OCI-LY7 (cell line): ENCODE results near the gene PARD3B. TPM values are rescaled to one million over a fixed set of nuclear protein-coding genes. Genes with fewer than 3 reads are reported as not detected.

Experiments used
- BruUV-seq: library from RNA; stranded (reverse); fragments of 400-500 nt; replicated peaks from 2 replicates; lab custom pipeline; 2021; lab: Mats Ljungman, UMichigan
- CTCF ChIA-PET: fragments of 300-600 bp; sonication (Branson Sonifier 250); formaldehyde crosslinking; loops from one replicate; lab custom pipeline; 2022; ENCODE audit warnings: antibody characterized with exemption; ENCODE audit not compliant: unreplicated experiment; lab: Charles Lee
- POLR2A ChIA-PET: fragments of 300-600 bp; sonication (Branson Sonifier 250); formaldehyde crosslinking; loops from one replicate; lab custom pipeline; 2022; ENCODE audit warnings: antibody characterized with exemption; lab: Charles Lee
- DNase-seq: peaks from one replicate; pipeline ENCODE4 v3.0.0-alpha.2; 2015; ENCODE audit warnings: low spot score
- H2AFZ ChIP-seq: fragments of 200-600 bp; sonication (generic), shearing (Covaris generic); 2 replicates; pipeline ENCODE4 v1.6.1; 2014; ENCODE audit warnings: mild to moderate bottlenecking, antibody characterized with exemption, low read length, moderate library complexity
- H3K27ac ChIP-seq: fragments of 200-600 bp; sonication (generic); 2 replicates; pipeline ENCODE4 v1.5.1; 2014; ENCODE audit warnings: mixed run types, low read depth, mild to moderate bottlenecking, moderate library complexity, low read length, inconsistent platforms; ENCODE audit not compliant: poor library complexity, severe bottlenecking
- H3K36me3 ChIP-seq: fragments of 200-600 bp; sonication (generic); 2 replicates; pipeline ENCODE4 v1.6.1; 2014; ENCODE audit warnings: mild to moderate bottlenecking, antibody characterized with exemption, low read length, moderate library complexity, mixed read lengths; ENCODE audit not compliant: insufficient read depth
- H3K4me1 ChIP-seq: fragments of 200-600 bp; sonication (generic); 2 replicates; pipeline ENCODE4 v1.5.1; 2014; ENCODE audit warnings: mild to moderate bottlenecking, low read length; ENCODE audit not compliant: insufficient read depth, poor library complexity, severe bottlenecking
- H3K4me2 ChIP-seq: fragments of 200-600 bp; sonication (generic); 2 replicates; pipeline ENCODE4 v1.6.1; 2014; ENCODE audit warnings: mild to moderate bottlenecking, low read length
- H3K4me3 ChIP-seq: fragments of 200-600 bp; sonication (generic); 2 replicates; pipeline ENCODE4 v1.5.1; 2014; ENCODE audit warnings: mild to moderate bottlenecking, low read depth, low read length; ENCODE audit not compliant: poor library complexity, severe bottlenecking
- H3K79me2 ChIP-seq: fragments of 200-600 bp; sonication (generic); 2 replicates; pipeline ENCODE4 v1.6.1; 2016; ENCODE audit warnings: low read depth, mild to moderate bottlenecking, low read length, moderate library complexity, mixed read lengths; ENCODE audit not compliant: insufficient read depth
- H3K9me2 ChIP-seq: fragments of 200-600 bp; sonication (generic); 2 replicates; pipeline ENCODE4 v1.6.1; 2016; ENCODE audit warnings: mild to moderate bottlenecking, low read length, mixed read lengths; ENCODE audit not compliant: insufficient read depth
- H3K9me3 ChIP-seq: fragments of 200-600 bp; sonication (generic); 2 replicates; pipeline ENCODE4 v1.6.1; 2014; ENCODE audit warnings: mild to moderate bottlenecking, mixed run types, low read length, mixed read lengths
- H4K20me1 ChIP-seq: fragments of 200-600 bp; sonication (generic); 2 replicates; pipeline ENCODE4 v1.6.1; 2014; ENCODE audit warnings: mild to moderate bottlenecking, antibody characterized with exemption, low read length, moderate library complexity, mixed read lengths; ENCODE audit not compliant: insufficient read depth
- EZH2phosphoT487 ChIP-seq: fragments of 200-600 bp; sonication (generic); IDR thresholded peaks from 2 replicates; pipeline ENCODE4 v1.6.1; 2018; ENCODE audit warnings: low read depth, borderline replicate concordance, mild to moderate bottlenecking, mixed run types, antibody characterized with exemption, low read length, moderate library complexity, mixed read lengths
- intact Hi-C: fragments of 100-400 bp; cut with micrococcal nuclease; formaldehyde crosslinking; loops from one replicate; pipeline ENCODE4 v1.10.0; 2022; ENCODE audit not compliant: unreplicated experiment
- total RNA-seq, 2 experiments: library from RNA; depleted of rRNA in 1 of 2; stranded (reverse); fragments of >200 nt in 1 of 2; shearing (Covaris generic) in 1 of 2; gene quantifications; 2 replicates each; pipeline ENCODE4 v1.2.3, GENCODE V29; 2014 to 2022
- TF ChIP-seq, protein P1 (sequence below): fragments of 200-600 bp; sonication (generic); conservative IDR thresholded peaks from 2 replicates; pipeline ENCODE4 v1.5.1; 2014; ENCODE audit warnings: mild to moderate bottlenecking, antibody characterized with exemption, low read length, moderate library complexity, mixed read lengths

Gene PARD3B
- total RNA-seq, 2 experiments from 2014 or later = not detected

DNA sequence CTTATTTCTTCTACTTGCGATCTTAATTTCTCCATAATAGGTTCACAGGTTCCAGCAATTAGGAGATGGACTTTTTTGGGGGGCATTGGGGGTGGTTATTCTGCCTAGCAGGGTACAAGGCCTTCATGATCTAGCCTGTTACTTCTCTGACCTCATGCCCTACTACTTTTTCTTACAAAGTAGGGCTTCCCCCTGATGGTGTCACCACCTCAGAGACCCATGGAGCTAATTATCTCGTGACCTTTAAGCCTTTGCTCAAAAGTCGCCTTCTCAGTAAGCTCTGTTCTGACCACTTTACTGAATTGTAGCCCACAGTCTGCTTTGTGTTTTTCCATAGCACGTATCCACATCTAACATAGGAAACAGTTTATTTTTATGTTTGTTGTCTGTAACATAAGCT lies 458.0 kb downstream of the PARD3B start:
- no peaks in the 10 kb centered on the region for H3K9me3 ChIP-seq
- DNase-seq = no peak
- intact Hi-C loops = no loop called here
- POLR2A ChIA-PET = no interaction called here
- CTCF ChIA-PET = no interaction called here
- H3K27ac ChIP-seq = no peak overlapping the region
- no peaks in the 10 kb centered on the region for H3K36me3 ChIP-seq
- H4K20me1 ChIP-seq = no peaks in the 10 kb centered on the region
- H3K4me3 ChIP-seq = no peak overlapping the region
- H3K4me1 ChIP-seq = no peaks in the 10 kb centered on the region
- no peak overlapping the region for H3K4me2 ChIP-seq
- no peaks in the 10 kb centered on the region for H3K79me2 ChIP-seq
- H2AFZ ChIP-seq = no peak overlapping the region
- no TSS peak for BruUV-seq
- TF ChIP-seq, protein P1, sequence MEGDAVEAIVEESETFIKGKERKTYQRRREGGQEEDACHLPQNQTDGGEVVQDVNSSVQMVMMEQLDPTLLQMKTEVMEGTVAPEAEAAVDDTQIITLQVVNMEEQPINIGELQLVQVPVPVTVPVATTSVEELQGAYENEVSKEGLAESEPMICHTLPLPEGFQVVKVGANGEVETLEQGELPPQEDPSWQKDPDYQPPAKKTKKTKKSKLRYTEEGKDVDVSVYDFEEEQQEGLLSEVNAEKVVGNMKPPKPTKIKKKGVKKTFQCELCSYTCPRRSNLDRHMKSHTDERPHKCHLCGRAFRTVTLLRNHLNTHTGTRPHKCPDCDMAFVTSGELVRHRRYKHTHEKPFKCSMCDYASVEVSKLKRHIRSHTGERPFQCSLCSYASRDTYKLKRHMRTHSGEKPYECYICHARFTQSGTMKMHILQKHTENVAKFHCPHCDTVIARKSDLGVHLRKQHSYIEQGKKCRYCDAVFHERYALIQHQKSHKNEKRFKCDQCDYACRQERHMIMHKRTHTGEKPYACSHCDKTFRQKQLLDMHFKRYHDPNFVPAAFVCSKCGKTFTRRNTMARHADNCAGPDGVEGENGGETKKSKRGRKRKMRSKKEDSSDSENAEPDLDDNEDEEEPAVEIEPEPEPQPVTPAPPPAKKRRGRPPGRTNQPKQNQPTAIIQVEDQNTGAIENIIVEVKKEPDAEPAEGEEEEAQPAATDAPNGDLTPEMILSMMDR = no peak
- no peak for TF ChIP-seq EZH2phosphoT487
- H3K9me2 ChIP-seq = no peaks in the 10 kb centered on the region

DNA sequence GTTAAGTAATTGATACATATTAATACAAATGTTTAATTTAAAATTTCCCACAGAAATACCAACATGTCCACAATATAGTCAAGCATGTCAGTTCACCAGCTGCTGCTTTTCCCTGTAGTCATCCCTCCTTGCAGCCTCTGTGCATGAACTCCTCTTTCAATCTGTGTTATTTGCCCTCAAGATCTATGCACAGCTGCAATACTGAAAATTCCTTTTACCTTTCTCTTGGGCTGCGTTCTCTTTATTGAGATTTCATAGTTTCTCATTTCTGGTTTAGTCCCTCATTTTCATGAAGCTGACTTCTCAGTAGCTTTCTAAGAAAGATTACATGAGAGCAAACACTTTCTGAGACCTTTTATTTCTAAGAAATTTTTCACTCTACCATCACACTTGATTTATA lies 464.9 kb downstream of the PARD3B start:
- Histone ChIP-seq H3K9me2 (no peaks in the 10 kb centered on the region), H3K9me3 (no peaks in the 10 kb centered on the region), H3K4me2 (no peak overlapping the region), H3K4me3 (no peak overlapping the region), H4K20me1 (no peaks in the 10 kb centered on the region), H3K79me2 (no peaks in the 10 kb centered on the region), H3K27ac (no peak overlapping the region), H2AFZ (no peak overlapping the region), H3K36me3 (no peaks in the 10 kb centered on the region), H3K4me1 (no peaks in the 10 kb centered on the region)
- ChIA-PET CTCF (no interaction called here), POLR2A (no interaction called here)
- TF ChIP-seq, protein P1 = no peak
- no peak for TF ChIP-seq EZH2phosphoT487
- no peak for DNase-seq
- intact Hi-C loops = no loop called here
- BruUV-seq = no TSS peak

DNA sequence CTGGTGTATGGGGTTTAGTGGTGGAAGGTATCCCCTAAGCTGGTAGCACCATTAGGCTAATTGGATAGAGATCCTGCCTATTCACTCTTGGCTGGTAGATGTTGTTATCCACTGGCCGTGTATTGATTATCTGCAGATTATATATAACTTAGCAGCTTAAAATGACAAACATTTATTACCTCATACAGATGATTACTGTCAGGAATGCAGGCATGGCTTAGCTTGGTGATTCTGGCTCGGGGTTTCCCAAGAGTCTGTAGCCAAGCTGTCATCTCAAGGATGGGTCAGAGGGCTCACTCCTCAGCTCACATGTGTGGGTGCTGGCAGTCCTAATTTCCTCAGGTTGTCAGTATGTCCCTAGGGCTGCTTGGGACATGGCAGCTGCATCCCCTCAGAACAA lies 465.8 kb downstream of the PARD3B start:
- Histone ChIP-seq H3K4me1 (no peaks in the 10 kb centered on the region), H2AFZ (no peak overlapping the region), H3K9me2 (no peaks in the 10 kb centered on the region), H3K4me2 (no peak overlapping the region), H3K9me3 (no peaks in the 10 kb centered on the region), H3K36me3 (no peaks in the 10 kb centered on the region), H3K27ac (no peak overlapping the region), H3K4me3 (no peak overlapping the region), H3K79me2 (no peaks in the 10 kb centered on the region), H4K20me1 (no peaks in the 10 kb centered on the region)
- ChIA-PET CTCF (no interaction called here), POLR2A (interaction anchor here (0.6 kb wide), 1 partner anchor 312 kb away, joined by 3 read pairs; no protein-coding TSS in a partner anchor)
- no peak for TF ChIP-seq EZH2phosphoT487
- TF ChIP-seq, protein P1 = no peak
- DNase-seq = no peak
- no TSS peak for BruUV-seq
- intact Hi-C loops = no loop called here
